H1 (cell line): ENCODE measurements around the gene CDC42EP3. TPM values are rescaled to one million over a fixed set of nuclear protein-coding genes. Genes with fewer than 3 reads are reported as not detected.

Source experiments
- CTCF ChIA-PET: fragments of 300-600 bp; sonication (Branson Sonifier 250); formaldehyde crosslinking; loops from one replicate; lab custom pipeline; 2021; ENCODE audit not compliant: partially characterized antibody; lab: Charles Lee
- POLR2A ChIA-PET: fragments of 300-600 bp; sonication (Branson Sonifier 250); formaldehyde crosslinking; loops from one replicate; lab custom pipeline; 2021; ENCODE audit warnings: inconsistent platforms; ENCODE audit not compliant: partially characterized antibody; lab: Charles Lee
- DNase-seq, 2 experiments: peaks; one replicate each; pipeline versions ENCODE4 v3.0.0 to v3.0.0-alpha.2; 2010 to 2022; ENCODE audit warnings: low spot score in 2 of 2, low read depth in 1 of 2, mixed read lengths in 1 of 2
- FAIRE-seq: peaks from 2 replicates; lab custom pipeline; 2011; peaks lifted over from hg19 to GRCh38; lab: Jason Lieb, UNC
- H2AFZ ChIP-seq: 2 replicates; pipeline ENCODE4 v1.8.1; 2012; ENCODE audit warnings: low read length, inconsistent platforms
- H2AK5ac ChIP-seq: 2 replicates; pipeline ENCODE4 v1.6.1; 2013; ENCODE audit warnings: low read depth, low read length
- H2BK120ac ChIP-seq: replicated peaks from 2 replicates; pipeline ENCODE3; 2013; ENCODE audit warnings: low read depth, low read length, inconsistent platforms
- H2BK12ac ChIP-seq: 2 replicates; pipeline ENCODE4 v1.6.1; 2013; ENCODE audit warnings: low read depth, low read length
- H2BK15ac ChIP-seq: 2 replicates; pipeline ENCODE4 v1.6.1; 2013; ENCODE audit warnings: low read length
- H2BK20ac ChIP-seq: 2 replicates; pipeline ENCODE4 v1.6.1; 2013; ENCODE audit warnings: low read length
- H2BK5ac ChIP-seq: 2 replicates; pipeline ENCODE4 v1.6.1; 2013; ENCODE audit warnings: low read depth, low read length
- H3K14ac ChIP-seq: 2 replicates; pipeline ENCODE4 v1.6.1; 2013; ENCODE audit warnings: inconsistent platforms; ENCODE audit not compliant: insufficient read length
- H3K18ac ChIP-seq: 2 replicates; pipeline ENCODE4 v1.6.1; 2013; ENCODE audit warnings: low read length; ENCODE audit errors: extremely low read depth
- H3K23ac ChIP-seq: 2 replicates; pipeline ENCODE4 v1.6.1; 2013; ENCODE audit warnings: inconsistent platforms; ENCODE audit not compliant: insufficient read length
- H3K23me2 ChIP-seq: 2 replicates; pipeline ENCODE4 v1.6.1; 2013; ENCODE audit warnings: low read depth, low read length
- H3K27ac ChIP-seq: 2 replicates; pipeline ENCODE4 v1.6.1; 2011; ENCODE audit warnings: low read depth, low read length, inconsistent platforms
- H3K27me3 ChIP-seq, 4 experiments: replicated peaks in 1 of 4; 1 replicate in 1 of 4; 2 replicates in 3 of 4; pipeline versions ENCODE4 v1.6.1 to v1.8.1; 2011 to 2013; ENCODE audit warnings: low read length in 3 of 4, mild to moderate bottlenecking in 3 of 4, inconsistent platforms in 2 of 4, mixed read lengths in 2 of 4, moderate library complexity in 1 of 4; ENCODE audit not compliant: control insufficient read depth in 3 of 4, insufficient read depth in 3 of 4; ENCODE audit errors: extremely low read depth in 1 of 4
- H3K36me3 ChIP-seq, 4 experiments: 2 replicates each; pipeline versions ENCODE4 v1.6.1 to v1.8.1; 2011 to 2013; ENCODE audit warnings: mild to moderate bottlenecking in 4 of 4, low read length in 3 of 4, moderate library complexity in 2 of 4, control low read depth in 1 of 4, inconsistent platforms in 1 of 4; ENCODE audit not compliant: insufficient read depth in 4 of 4, control insufficient read depth in 2 of 4
- H3K4ac ChIP-seq: replicated peaks from 2 replicates; pipeline ENCODE3; 2013; ENCODE audit warnings: low read length, low read depth, mixed read lengths, inconsistent platforms; ENCODE audit not compliant: insufficient read length
- H3K4me1 ChIP-seq, 4 experiments: replicated peaks in 1 of 4; 1 replicate in 1 of 4; 2 replicates in 3 of 4; pipeline versions ENCODE4 v1.6.1 to v1.8.1; 2011 to 2013; ENCODE audit warnings: low read length in 3 of 4, inconsistent platforms in 2 of 4, mixed read lengths in 1 of 4; ENCODE audit not compliant: insufficient read depth in 4 of 4, control insufficient read depth in 3 of 4
- H3K4me2 ChIP-seq, 2 experiments: 2 replicates each; pipeline versions ENCODE4 v1.6.1 to v1.8.1; 2011 to 2013; ENCODE audit warnings: low read depth in 2 of 2, low read length in 2 of 2, control low read depth in 1 of 2, inconsistent platforms in 1 of 2, mild to moderate bottlenecking in 1 of 2; ENCODE audit not compliant: insufficient read depth in 1 of 2
- H3K4me3 ChIP-seq, 4 experiments: fragments of 200-600, 300-600 bp in 1 of 4; sonication (generic), shearing (Covaris generic), sonication (Bioruptor Twin) in 1 of 4; 2 replicates each; pipeline versions ENCODE4 v1.5.1 to v1.8.1; 2011 to 2016; ENCODE audit warnings: low read length in 4 of 4, low read depth in 3 of 4, control low read depth in 2 of 4, inconsistent platforms in 2 of 4, mild to moderate bottlenecking in 2 of 4, mixed read lengths in 1 of 4, moderate library complexity in 1 of 4; ENCODE audit not compliant: insufficient read depth in 2 of 4; ENCODE audit errors: extremely low read depth in 1 of 4
- H3K56ac ChIP-seq: replicated peaks from 2 replicates; pipeline ENCODE3; 2013; ENCODE audit warnings: low read depth, mild to moderate bottlenecking, mixed read lengths, low read length, inconsistent platforms; ENCODE audit not compliant: insufficient read length
- H3K79me1 ChIP-seq: 2 replicates; pipeline ENCODE4 v1.6.1; 2013; ENCODE audit warnings: low read depth, low read length, control low read depth
- H3K79me2 ChIP-seq, 2 experiments: 2 replicates each; pipeline versions ENCODE4 v1.6.1 to v1.8.1; 2012 to 2013; ENCODE audit warnings: low read length in 2 of 2, mild to moderate bottlenecking in 2 of 2, inconsistent platforms in 1 of 2; ENCODE audit not compliant: insufficient read depth in 2 of 2, control insufficient read depth in 1 of 2
- H3K9ac ChIP-seq, 4 experiments: replicated peaks in 1 of 4; 1 replicate in 1 of 4; 2 replicates in 3 of 4; pipeline versions ENCODE4 v1.6.1 to v1.8.1; 2011 to 2013; ENCODE audit warnings: low read depth in 3 of 4, low read length in 3 of 4, control low read depth in 2 of 4, mild to moderate bottlenecking in 2 of 4, moderate library complexity in 2 of 4, inconsistent platforms in 1 of 4; ENCODE audit errors: extremely low read depth in 1 of 4
- H3K9me3 ChIP-seq, 2 experiments: 2 replicates each; pipeline versions ENCODE4 v1.6.1 to v1.8.1; 2012 to 2013; ENCODE audit warnings: mild to moderate bottlenecking in 2 of 2, moderate library complexity in 2 of 2, control low read depth in 1 of 2, inconsistent platforms in 1 of 2, low read depth in 1 of 2, low read length in 1 of 2, mixed read lengths in 1 of 2; ENCODE audit not compliant: insufficient read depth in 2 of 2
- H4K20me1 ChIP-seq, 2 experiments: replicated peaks in 1 of 2; 2 replicates each; pipeline versions ENCODE3 to v1.8.1; 2011 to 2013; ENCODE audit warnings: inconsistent platforms in 2 of 2, low read length in 2 of 2, mild to moderate bottlenecking in 1 of 2; ENCODE audit not compliant: insufficient read depth in 2 of 2, control insufficient read depth in 1 of 2
- H4K5ac ChIP-seq: 2 replicates; pipeline ENCODE4 v1.6.1; 2013; ENCODE audit warnings: low read length, low read depth, mixed read lengths, inconsistent platforms; ENCODE audit not compliant: insufficient read length
- H4K8ac ChIP-seq: 2 replicates; pipeline ENCODE4 v1.8.0; 2013; ENCODE audit warnings: mild to moderate bottlenecking, moderate library complexity, low read length, inconsistent platforms; ENCODE audit not compliant: insufficient read depth; ENCODE audit errors: extremely low read depth
- H4K91ac ChIP-seq: replicated peaks from 2 replicates; pipeline ENCODE3; 2013; ENCODE audit warnings: low read length, mixed read lengths, inconsistent platforms; ENCODE audit not compliant: insufficient read length
- RXRA ChIP-seq: IDR thresholded peaks from 2 replicates; pipeline ENCODE4 v1.6.1; 2011; ENCODE audit warnings: low read depth, mild to moderate bottlenecking, low read length, moderate library complexity; ENCODE audit not compliant: insufficient read depth
- TEAD4 ChIP-seq: IDR thresholded peaks from 2 replicates; pipeline ENCODE4 v1.6.1; 2012; ENCODE audit warnings: low read depth, low read length, inconsistent platforms, mixed read lengths
- WGBS, 2 experiments: shearing (Covaris generic) in 1 of 2; methylation state at CpG; one replicate each; pipeline versions ENCODE4 v1.1.6 to v1.1.7; 2013 to 2015; ENCODE audit warnings: low lambda C conversion rate in 2 of 2, mixed read lengths in 2 of 2, inconsistent platforms in 1 of 2, low coverage in 1 of 2, missing lambda C conversion rate in 1 of 2; ENCODE audit not compliant: insufficient replicate concordance in 2 of 2, insufficient coverage in 1 of 2, insufficient read length in 1 of 2; ENCODE audit errors: extremely low coverage in 1 of 2, missing lambda C conversion rate in 1 of 2; 5-methylcytosine and 5-hydroxymethylcytosine counted together
- polyA plus RNA-seq, 7 experiments: library from polyadenylated mRNA; depleted of rRNA in 3 of 7; stranded (reverse) in 5 of 7; unstranded in 2 of 7; fragments of >200 nt in 5 of 7; fragments of 200-250 nt in 2 of 7; gene quantifications; 1 replicate in 5 of 7; 2 replicates in 1 of 7; 4 replicates in 1 of 7; pipeline versions ENCODE4 v1.2.1 to v1.2.3, GENCODE V29; 2011 to 2013; ENCODE audit warnings: missing spikeins in 2 of 7, mixed read lengths in 2 of 7
- total RNA-seq: library from RNA; stranded (reverse); fragmentation: NEBNext Ultra II Directional; extraction: Animal tissue kit (Norgen Biotek cat#: 25700); gene quantifications from 2 replicates; pipeline ENCODE4 v1.2.1, GENCODE V29; 2021

CDC42EP3 gene
- total and polyA plus RNA-seq, 2 of the 8 experiments (the other 6 are each of a cell fraction or from before 2014, with no cell fraction given) = 18.4 to 24.7 TPM

GRCh38 chr2:37667704-37668103, 3.7 kb downstream of the CDC42EP3 start:
- Histone ChIP-seq H2BK120ac (no peak overlapping the region), H4K20me1 (peaks cover 2 to 18% of the 10 kb centered on the region in 2 experiments), H3K79me1 (no peaks in the 10 kb centered on the region; the same call in 1 of the 2 replicates), H3K18ac (no peak overlapping the region), H3K4me1 (peaks cover 0 to 5% (median 1%) of the 10 kb centered on the region in 4 experiments; a peak in 2 of 7 replicates), H3K9me3 (no peaks in the 10 kb centered on the region), H3K23me2 (peaks cover 10% of the 10 kb centered on the region), H4K91ac (no peak overlapping the region), H2BK12ac (no peak overlapping the region), H2AFZ (no peak overlapping the region), H3K79me2 (peaks cover 8 to 80% of the 10 kb centered on the region in 2 experiments), H2BK20ac (no peak overlapping the region), H3K14ac (no peak overlapping the region), H3K4ac (no peak overlapping the region), H3K23ac (no peak overlapping the region), H3K36me3 (0 out of 8 replicates have a peak, but pooled peaks cover 0 to 3% (median 0%) of the 10 kb centered on the region in 4 experiments), H3K4me2 (no peak overlapping the region), H3K4me3 (no peak overlapping the region), H4K8ac (no peak overlapping the region), H3K56ac (no peak overlapping the region), H2BK5ac (no peak overlapping the region), H3K27ac (no peak overlapping the region), H3K9ac (no peak overlapping the region), H3K27me3 (no peaks in the 10 kb centered on the region), H2AK5ac (no peak overlapping the region), H2BK15ac (no peak overlapping the region), H4K5ac (no peak overlapping the region)
- ChIA-PET POLR2A (no interaction called here), CTCF (no interaction called here)
- no peak for FAIRE-seq
- 92% methylated on average over 2 of the region's 2 CpGs; no CpG with 5 or more reads in 1 of the 2 experiments for WGBS, 2 experiments
- no peak for DNase-seq
- no peak for TF ChIP-seq RXRA
- no peak for TF ChIP-seq TEAD4
